Endothelial cell of umbilical vein (primary cell): ENCODE data around the gene ZNF791. TPM values are rescaled to one million over a fixed set of nuclear protein-coding genes. Genes with fewer than 3 reads are reported as not detected.

Source experiments
- BruUV-seq: library from RNA; stranded (reverse); fragments of 400-500 nt; replicated peaks from 2 replicates; lab custom pipeline; 2021; lab: Mats Ljungman, UMichigan
- CTCF ChIA-PET: fragments of 300-600, 350-600 bp; sonication (Branson Sonifier 250); formaldehyde crosslinking; loops from one replicate; lab custom pipeline; 2021; ENCODE audit warnings: antibody characterized with exemption, inconsistent platforms; lab: Charles Lee
- POLR2A ChIA-PET: fragments of 300-600, 350-600 bp; sonication (Branson Sonifier 250); formaldehyde crosslinking; loops from one replicate; lab custom pipeline; 2021; ENCODE audit warnings: antibody characterized with exemption, inconsistent platforms; lab: Charles Lee
- DNase-seq: peaks from one replicate; pipeline ENCODE4 v3.0.0-alpha.2; 2011; ENCODE audit warnings: low read depth, low spot score
- FAIRE-seq: peaks from 2 replicates; lab custom pipeline; 2011; peaks lifted over from hg19 to GRCh38; lab: Jason Lieb, UNC
- H2AFZ ChIP-seq: 2 replicates; pipeline ENCODE4 v1.6.0; 2012; ENCODE audit warnings: low read depth, low read length, control low read depth, inconsistent platforms
- H3K27ac ChIP-seq: 2 replicates; pipeline ENCODE4 v1.5.1; 2011; ENCODE audit warnings: low read depth, mild to moderate bottlenecking, control low read depth, low read length, moderate library complexity; ENCODE audit not compliant: insufficient read depth
- H3K27me3 ChIP-seq, 2 experiments: 2 replicates each; pipeline versions ENCODE4 v1.6.0 to v1.6.1; 2011; ENCODE audit warnings: low read length in 2 of 2, mixed read lengths in 1 of 2; ENCODE audit not compliant: control insufficient read depth in 2 of 2, insufficient read depth in 2 of 2
- H3K36me3 ChIP-seq, 2 experiments: 2 replicates in 1 of 2; 3 replicates in 1 of 2; pipeline ENCODE4 v1.5.1; 2011; ENCODE audit warnings: low read length in 2 of 2, mild to moderate bottlenecking in 1 of 2, moderate library complexity in 1 of 2; ENCODE audit not compliant: control insufficient read depth in 2 of 2, insufficient read depth in 2 of 2; ENCODE audit errors: extremely low read depth in 1 of 2
- H3K4me1 ChIP-seq: 3 replicates; pipeline ENCODE4 v1.5.1; 2011; ENCODE audit warnings: mild to moderate bottlenecking, low read length; ENCODE audit not compliant: control insufficient read depth, insufficient read depth; ENCODE audit errors: extremely low read depth
- H3K4me2 ChIP-seq: 2 replicates; pipeline ENCODE4 v1.6.1; 2011; ENCODE audit warnings: low read length, control low read depth, mixed read lengths; ENCODE audit not compliant: insufficient read depth
- H3K4me3 ChIP-seq, 3 experiments: fragments of 200-600 bp in 1 of 3; sonication (generic), shearing (Covaris generic) in 1 of 3; replicated peaks in 1 of 3; 2 replicates each; pipeline ENCODE4 v1.5.1; 2011 to 2016; ENCODE audit warnings: control low read depth in 3 of 3, low read length in 3 of 3, mild to moderate bottlenecking in 2 of 3, inconsistent platforms in 1 of 3, low read depth in 1 of 3, moderate library complexity in 1 of 3; ENCODE audit not compliant: insufficient read depth in 1 of 3
- H3K79me2 ChIP-seq: 2 replicates; pipeline ENCODE4 v1.6.0; 2012; ENCODE audit warnings: low read length, inconsistent platforms; ENCODE audit not compliant: control insufficient read depth, insufficient read depth
- H3K9ac ChIP-seq: replicated peaks from 2 replicates; pipeline ENCODE3; 2011; ENCODE audit warnings: low read length, control low read depth; ENCODE audit not compliant: insufficient read depth; ENCODE audit errors: extremely low read depth
- H3K9me1 ChIP-seq: replicated peaks from 3 replicates; pipeline ENCODE4 v1.6.0; 2011; ENCODE audit warnings: mild to moderate bottlenecking, low read length; ENCODE audit not compliant: control insufficient read depth, insufficient read depth; ENCODE audit errors: extremely low read depth
- H3K9me3 ChIP-seq: replicated peaks from 2 replicates; pipeline ENCODE4 v1.5.1; 2012; ENCODE audit warnings: low read length, inconsistent platforms; ENCODE audit not compliant: control insufficient read depth, insufficient read depth
- H4K20me1 ChIP-seq: replicated peaks from 2 replicates; pipeline ENCODE3; 2011; ENCODE audit warnings: mild to moderate bottlenecking, low read length; ENCODE audit not compliant: control insufficient read depth, insufficient read depth; ENCODE audit errors: extremely low read depth
- EZH2 ChIP-seq: IDR thresholded peaks from 2 replicates; pipeline ENCODE4 v1.6.1; 2012; ENCODE audit warnings: borderline replicate concordance, low read depth, mild to moderate bottlenecking, moderate library complexity, low read length, inconsistent platforms; ENCODE audit not compliant: severe bottlenecking
- FOS ChIP-seq: IDR thresholded peaks from 2 replicates; pipeline ENCODE4 v1.6.1; 2011; ENCODE audit warnings: mild to moderate bottlenecking, low read length, moderate library complexity, borderline replicate concordance; ENCODE audit not compliant: insufficient read depth
- GATA2 ChIP-seq: IDR thresholded peaks from 2 replicates; pipeline ENCODE4 v1.7.0; 2011; ENCODE audit warnings: low read depth, mild to moderate bottlenecking, moderate library complexity, mixed read lengths, low read length; ENCODE audit not compliant: insufficient read length, insufficient read depth
- JUN ChIP-seq: IDR thresholded peaks from 2 replicates; pipeline ENCODE4 v1.6.1; 2011; ENCODE audit warnings: borderline replicate concordance, low read depth; ENCODE audit not compliant: insufficient read length, insufficient read depth
- MYC ChIP-seq: IDR thresholded peaks from one replicate; pipeline ENCODE4 v1.6.1; 2011; ENCODE audit warnings: mild to moderate bottlenecking, low read depth, low read length
- POLR2A ChIP-seq: IDR thresholded peaks from 2 replicates; pipeline ENCODE4 v1.6.1; 2012; ENCODE audit warnings: low read depth, mild to moderate bottlenecking, control low read depth, low read length
- POLR2AphosphoS5 ChIP-seq: IDR thresholded peaks from 2 replicates; pipeline ENCODE4 v1.6.1; 2012; ENCODE audit warnings: low read depth, mild to moderate bottlenecking, control low read depth, low read length, moderate library complexity; ENCODE audit not compliant: insufficient read depth
- dilution Hi-C: fragments of 300-500 bp; cut with MboI; formaldehyde crosslinking; loops from one replicate; pipeline ENCODE4 v1.15.0; 2019; ENCODE audit warnings: low sequenced_read_pairs; ENCODE audit not compliant: extremely low pct_ligation_motif_present
- intact Hi-C: fragments of 100-400 bp; cut with micrococcal nuclease; formaldehyde crosslinking; loops from one replicate; pipeline ENCODE4 v1.10.0; 2022
- polyA plus RNA-seq, 4 experiments: library from polyadenylated mRNA; depleted of rRNA in 3 of 4; stranded (reverse) in 3 of 4; unstranded in 1 of 4; fragments of >200 nt; gene quantifications; 2 replicates each; pipeline versions ENCODE4 v1.2.1 to v1.2.3, GENCODE V29; 2011 to 2012; ENCODE audit warnings: missing spikeins in 1 of 4
- total RNA-seq: library from RNA; stranded (reverse); gene quantifications from 2 replicates; pipeline ENCODE4 v1.2.3, GENCODE V29; 2021
- TF ChIP-seq, protein P1 (sequence below): IDR thresholded peaks from 2 replicates; pipeline ENCODE4 v1.6.1; 2011; ENCODE audit not compliant: insufficient read depth, insufficient read length
- TF ChIP-seq, protein P2 (sequence below), 2 donors: IDR thresholded peaks; 1 replicate in 1 of 2; 2 replicates in 1 of 2; pipeline ENCODE4 v1.5.1; 2011; ENCODE audit warnings: low read length in 2 of 2, mild to moderate bottlenecking in 2 of 2, moderate library complexity in 2 of 2, control low read depth in 1 of 2, inconsistent platforms in 1 of 2, low read depth in 1 of 2; ENCODE audit not compliant: insufficient read depth in 1 of 2; ENCODE audit errors: extremely low read depth in 1 of 2

Gene ZNF791
- total and polyA plus RNA-seq, 2 donors (not counting 3 experiments of a cell fraction or from before 2014, with no cell fraction given), result 8.3 to 21.8 TPM

DNA sequence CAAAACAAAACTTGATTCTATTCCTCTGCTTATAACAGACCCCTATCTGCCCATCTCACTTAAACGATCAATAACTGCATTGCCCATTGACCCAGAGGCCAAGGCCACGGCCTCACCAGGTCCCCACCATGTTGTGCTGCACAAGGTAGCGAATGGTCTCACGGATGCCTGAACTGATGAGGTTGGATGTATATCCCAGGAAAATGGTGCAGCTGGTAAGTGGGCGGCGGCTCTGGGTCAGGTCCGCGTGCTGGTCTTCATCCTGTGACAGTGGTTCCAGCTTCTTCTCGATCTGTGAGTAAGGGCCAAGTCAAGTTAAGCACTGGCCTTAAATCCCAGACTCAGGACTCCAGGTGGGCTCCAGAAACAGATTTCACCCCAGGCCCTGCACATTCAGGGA lies 69.3 kb downstream of the ZNF791 start:
- no peak overlapping the region for H3K4me3 ChIP-seq
- BruUV-seq, result no TSS peak

More for the DNA sequence above, 69.3 kb downstream of the ZNF791 start:
- no peaks in the 10 kb centered on the region for H3K27me3 ChIP-seq
- dilution Hi-C loops (no loop called here), intact Hi-C loops (loop anchor here (2.0 kb wide), 1 partner anchor 117 kb away; no protein-coding TSS in a partner anchor)
- no peaks in the 10 kb centered on the region for H3K4me1 ChIP-seq
- no peak for FAIRE-seq
- no peak for DNase-seq
- POLR2A ChIA-PET, result interaction anchor here (1.3 kb wide), 1 partner anchor 14 kb away, joined by 4 read pairs; the partner anchor contains the start of genes MAN2B1 and WDR83
- H4K20me1 ChIP-seq, result no peaks in the 10 kb centered on the region
- TF ChIP-seq GATA2, result no peak
- no peak for TF ChIP-seq JUN
- no peak for TF ChIP-seq EZH2
- TF ChIP-seq, protein P1, sequence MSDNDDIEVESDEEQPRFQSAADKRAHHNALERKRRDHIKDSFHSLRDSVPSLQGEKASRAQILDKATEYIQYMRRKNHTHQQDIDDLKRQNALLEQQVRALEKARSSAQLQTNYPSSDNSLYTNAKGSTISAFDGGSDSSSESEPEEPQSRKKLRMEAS, result no peak
- no peak for TF ChIP-seq POLR2AphosphoS5
- TF ChIP-seq, protein P2, sequence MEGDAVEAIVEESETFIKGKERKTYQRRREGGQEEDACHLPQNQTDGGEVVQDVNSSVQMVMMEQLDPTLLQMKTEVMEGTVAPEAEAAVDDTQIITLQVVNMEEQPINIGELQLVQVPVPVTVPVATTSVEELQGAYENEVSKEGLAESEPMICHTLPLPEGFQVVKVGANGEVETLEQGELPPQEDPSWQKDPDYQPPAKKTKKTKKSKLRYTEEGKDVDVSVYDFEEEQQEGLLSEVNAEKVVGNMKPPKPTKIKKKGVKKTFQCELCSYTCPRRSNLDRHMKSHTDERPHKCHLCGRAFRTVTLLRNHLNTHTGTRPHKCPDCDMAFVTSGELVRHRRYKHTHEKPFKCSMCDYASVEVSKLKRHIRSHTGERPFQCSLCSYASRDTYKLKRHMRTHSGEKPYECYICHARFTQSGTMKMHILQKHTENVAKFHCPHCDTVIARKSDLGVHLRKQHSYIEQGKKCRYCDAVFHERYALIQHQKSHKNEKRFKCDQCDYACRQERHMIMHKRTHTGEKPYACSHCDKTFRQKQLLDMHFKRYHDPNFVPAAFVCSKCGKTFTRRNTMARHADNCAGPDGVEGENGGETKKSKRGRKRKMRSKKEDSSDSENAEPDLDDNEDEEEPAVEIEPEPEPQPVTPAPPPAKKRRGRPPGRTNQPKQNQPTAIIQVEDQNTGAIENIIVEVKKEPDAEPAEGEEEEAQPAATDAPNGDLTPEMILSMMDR (IDR thresholded peaks at IDR 0.05; ENCODE audit: extremely low read depth in 1 of 2, insufficient read depth in 1 of 2, low read depth in 1 of 2, low read length in 2 of 2), result no peak
- no peak for TF ChIP-seq POLR2A
- TF ChIP-seq MYC, result no peak
- no peak for TF ChIP-seq FOS
- CTCF ChIA-PET, result interaction anchor here (4.7 kb wide), 1 partner anchor 167 kb away, joined by 38 read pairs; no protein-coding TSS in a partner anchor
- no peak overlapping the region for H3K27ac ChIP-seq
- no peak overlapping the region for H2AFZ ChIP-seq
- H3K9ac ChIP-seq, result no peak overlapping the region
- H3K9me1 ChIP-seq, result no peaks in the 10 kb centered on the region
- no peak overlapping the region for H3K4me2 ChIP-seq
- peaks cover 9% of the 10 kb centered on the region for H3K79me2 ChIP-seq
- no peaks in the 10 kb centered on the region for H3K9me3 ChIP-seq
- peaks cover 3 to 27% of the 10 kb centered on the region in 2 experiments for H3K36me3 ChIP-seq
